ENCODE data around the gene TLR8. TPM values are rescaled to one million over a fixed set of nuclear protein-coding genes. Genes with fewer than 3 reads are reported as not detected.

Gene TLR8
- polyA plus RNA-seq, 1 of the 3 experiments (the other 2 are of a cell fraction) = not detected

GRCh38 chrX:12899506-12899905, 6.9 kb upstream of the TLR8 start:
- no peaks in the 10 kb centered on the region for H3K79me2 ChIP-seq (ENCODE audit: insufficient read depth)
- DNase-seq = no peak
- ChIA-PET CTCF (interaction anchor here (0.6 to 3.0 kb wide), 4 partner anchors 9 to 85 kb away, joined by 3 to 20 read pairs (median 4); no protein-coding TSS in a partner anchor), POLR2A (no interaction called here)
- H3K27ac ChIP-seq (ENCODE audit: low read depth in 2 of 2, low read length in 1 of 2) = no peak overlapping the region
- H3K4me1 ChIP-seq (ENCODE audit: control insufficient read depth in 1 of 2, insufficient read depth in 2 of 2, low read depth in 1 of 2, low read length in 1 of 2) = no peaks in the 10 kb centered on the region
- H3F3A ChIP-seq (replicated peaks; ENCODE audit: insufficient read depth) = no peaks in the 10 kb centered on the region
- H3K4me2 ChIP-seq = no peak overlapping the region
- no peaks in the 10 kb centered on the region for H4K20me1 ChIP-seq (ENCODE audit: insufficient read depth)
- 31% methylated on average over 7 of the region's 7 CpGs for WGBS (ENCODE audit: low lambda C conversion rate)
- H3K9me2 ChIP-seq = no peaks in the 10 kb centered on the region
- no peaks in the 10 kb centered on the region for H3K9me3 ChIP-seq
- H3K36me3 ChIP-seq (replicated peaks in 1 of 2; ENCODE audit: control insufficient read depth in 1 of 2, insufficient read depth in 2 of 2, low read length in 1 of 2) = no peaks in the 10 kb centered on the region
- no peak for TF ChIP-seq ELF1 (IDR thresholded peaks at IDR 0.05)
- TF ChIP-seq GATA2 (CRISPR knock-in tag; IDR thresholded peaks at IDR 0.05) = no peak
- TF ChIP-seq EZH2phosphoT487 (IDR thresholded peaks at IDR 0.05; ENCODE audit: borderline replicate concordance, low read depth) = no peak
- TF ChIP-seq RXRA (IDR thresholded peaks at IDR 0.05; ENCODE audit: borderline replicate concordance, low read depth) = no peak
- no peak for TF ChIP-seq RFX5 (IDR thresholded peaks at IDR 0.05; ENCODE audit: low read length)
- TF ChIP-seq CTCF (IDR thresholded peaks at IDR 0.05) = no peak
- no peak for TF ChIP-seq GABPA (IDR thresholded peaks at IDR 0.05; ENCODE audit: low read depth)
- TF ChIP-seq MXI1 (IDR thresholded peaks at IDR 0.05; ENCODE audit: low read depth, low read length) = no peak
- TF ChIP-seq MAX (IDR thresholded peaks at IDR 0.05; ENCODE audit: low read depth) = no peak
- TF ChIP-seq REST (IDR thresholded peaks at IDR 0.05; ENCODE audit: low read depth, low read length) = no peak
- TF ChIP-seq YY1 (IDR thresholded peaks at IDR 0.05; ENCODE audit: low read depth) = no peak
- TF ChIP-seq NRF1 (IDR thresholded peaks at IDR 0.05; ENCODE audit: low read depth, low read length) = no peak
- TF ChIP-seq RCOR1 (IDR thresholded peaks at IDR 0.05; ENCODE audit: low read length) = no peak
- no peak for TF ChIP-seq USF1 (IDR thresholded peaks at IDR 0.05; ENCODE audit: borderline replicate concordance, low read depth)
- no peak for TF ChIP-seq NFIC (IDR thresholded peaks at IDR 0.05; ENCODE audit: borderline replicate concordance)
- no peak for TF ChIP-seq FOSL2 (IDR thresholded peaks at IDR 0.05; ENCODE audit: borderline replicate concordance, low read depth)
- H2AFZ ChIP-seq (ENCODE audit: low read depth) = no peak overlapping the region
- no peak overlapping the region for H3K9ac ChIP-seq
- H3K4me3 ChIP-seq (ENCODE audit: low read depth in 2 of 2, low read length in 1 of 2) = no peak overlapping the region
- H3K27me3 ChIP-seq (ENCODE audit: insufficient read depth) = peaks cover 15% of the 10 kb centered on the region; the same call in 1 of the 2 replicates

Data from SK-N-SH (cell line).